Measurements from ENCODE around the gene NEIL1. TPM values are rescaled to one million over a fixed set of nuclear protein-coding genes. Genes with fewer than 3 reads are reported as not detected.
"Not testable (repeated sequence)": the region's sequence is repeated elsewhere in the genome, so short reads cannot be mapped to it uniquely, and the experiment has no call there.

NEIL1 gene
- total RNA-seq, 2 experiments from 2014 or later: 99.5 to 159 TPM

- BruUV-seq (replicated peaks); CTCF ChIA-PET (ENCODE audit: unreplicated experiment); H2AFZ ChIP-seq (ENCODE audit: low read length); DNase-seq (ENCODE audit: low spot score); H3K79me2 ChIP-seq (ENCODE audit: insufficient read depth, low read depth, low read length); H3K4me2 ChIP-seq (ENCODE audit: low read length); H3K4me3 ChIP-seq (ENCODE audit: low read depth, low read length, poor library complexity, severe bottlenecking); H4K20me1 ChIP-seq (ENCODE audit: insufficient read depth, low read length); POLR2A ChIA-PET; H3K9me2 ChIP-seq (ENCODE audit: insufficient read depth, low read length); H3K27ac ChIP-seq (ENCODE audit: low read depth, low read length, poor library complexity, severe bottlenecking); H3K9me3 ChIP-seq (ENCODE audit: low read length); intact Hi-C loops (cut with micrococcal nuclease; ENCODE audit: unreplicated experiment): not testable (repeated sequence)
- Histone ChIP-seq H3K4me1 (ENCODE audit: insufficient read depth, low read length, poor library complexity, severe bottlenecking) (peaks cover 31% of the 10 kb centered on the region), H3K36me3 (ENCODE audit: insufficient read depth, low read length) (peaks cover 28% of the 10 kb centered on the region)
Measured at GRCh38 chr15:75343953-75344352, 2.9 kb upstream of the NEIL1 start.

- H3K9me2 ChIP-seq (ENCODE audit: insufficient read depth, low read length): no peaks in the 10 kb centered on the region
- peak; percentile 96 for DNase-seq (ENCODE audit: low spot score)
- no peaks in the 10 kb centered on the region; the same call in 1 of the 2 replicates for H3K9me3 ChIP-seq (ENCODE audit: low read length)
- peak overlapping the region; percentile 88 for H3K4me3 ChIP-seq (ENCODE audit: low read depth, low read length, poor library complexity, severe bottlenecking)
- peaks cover 50% of the 10 kb centered on the region for H3K4me1 ChIP-seq (ENCODE audit: insufficient read depth, low read length, poor library complexity, severe bottlenecking)
- BruUV-seq (replicated peaks): no TSS peak
- ChIA-PET CTCF (ENCODE audit: unreplicated experiment) (interaction anchor here (0.6 to 1.1 kb wide), 2 partner anchors 12 to 107 kb away, joined by 3 to 4 read pairs; no protein-coding TSS in a partner anchor), POLR2A (interaction anchor here (0.6 to 1.1 kb wide), 3 partner anchors 21 to 333 kb away, joined by 3 read pairs; partner anchors contain the start of gene MAN2C1)
- intact Hi-C loops (cut with micrococcal nuclease; ENCODE audit: unreplicated experiment): loop anchor here (1.0 to 5.0 kb wide), 3 partner anchors 21 to 295 kb away; partner anchors contain the start of genes IMP3 and MAN2C1
- H3K4me2 ChIP-seq (ENCODE audit: low read length): peak overlapping the region; percentile 89
- H4K20me1 ChIP-seq (ENCODE audit: insufficient read depth, low read length): no peaks in the 10 kb centered on the region
- H3K27ac ChIP-seq (ENCODE audit: low read depth, low read length, poor library complexity, severe bottlenecking): peak overlapping the region; percentile 89
- peaks cover 38% of the 10 kb centered on the region for H3K36me3 ChIP-seq (ENCODE audit: insufficient read depth, low read length)
- H2AFZ ChIP-seq (ENCODE audit: low read length): peak overlapping the region; percentile 68; the same call in 1 of the 2 replicates
- TF ChIP-seq EZH2phosphoT487 (IDR thresholded peaks at IDR 0.05; ENCODE audit: borderline replicate concordance, low read depth, low read length) (no peak), CTCF (conservative IDR thresholded peaks at IDR 0.05; ENCODE audit: low read length) (no peak)
- no peaks in the 10 kb centered on the region for H3K79me2 ChIP-seq (ENCODE audit: insufficient read depth, low read depth, low read length)
Measured at GRCh38 chr15:75347222-75348033, 589 bp downstream of the NEIL1 start.

- TF ChIP-seq EZH2phosphoT487 (IDR thresholded peaks at IDR 0.05; ENCODE audit: borderline replicate concordance, low read depth, low read length) (no peak), CTCF (conservative IDR thresholded peaks at IDR 0.05; ENCODE audit: low read length) (no peak)
- no peak for DNase-seq (ENCODE audit: low spot score)
- H3K27ac ChIP-seq (ENCODE audit: low read depth, low read length, poor library complexity, severe bottlenecking): peak overlapping the region; percentile 89
- H3K4me1 ChIP-seq (ENCODE audit: insufficient read depth, low read length, poor library complexity, severe bottlenecking): peaks cover 50% of the 10 kb centered on the region
- no TSS peak for BruUV-seq (replicated peaks)
- H3K9me3 ChIP-seq (ENCODE audit: low read length): no peaks in the 10 kb centered on the region; the same call in 1 of the 2 replicates
- H3K36me3 ChIP-seq (ENCODE audit: insufficient read depth, low read length): peaks cover 44% of the 10 kb centered on the region
- no peaks in the 10 kb centered on the region for H3K79me2 ChIP-seq (ENCODE audit: insufficient read depth, low read depth, low read length)
- H3K4me3 ChIP-seq (ENCODE audit: low read depth, low read length, poor library complexity, severe bottlenecking): peak overlapping the region; percentile 88
- H3K9me2 ChIP-seq (ENCODE audit: insufficient read depth, low read length): no peaks in the 10 kb centered on the region
- peak overlapping the region; percentile 68; the same call in 1 of the 2 replicates for H2AFZ ChIP-seq (ENCODE audit: low read length)
- POLR2A ChIA-PET: interaction anchor here (1.0 to 1.1 kb wide), 2 partner anchors 20 to 22 kb away, joined by 3 read pairs; partner anchors contain the start of gene MAN2C1
- no peaks in the 10 kb centered on the region for H4K20me1 ChIP-seq (ENCODE audit: insufficient read depth, low read length)
- intact Hi-C loops (cut with micrococcal nuclease; ENCODE audit: unreplicated experiment): loop anchor here (5.0 kb wide), 1 partner anchor 294 kb away; the partner anchor contains the start of gene IMP3
- peak overlapping the region; percentile 89 for H3K4me2 ChIP-seq (ENCODE audit: low read length)
- CTCF ChIA-PET (ENCODE audit: unreplicated experiment): interaction anchor here (0.6 to 1.1 kb wide), 2 partner anchors 13 to 106 kb away, joined by 3 to 4 read pairs; no protein-coding TSS in a partner anchor
Measured at GRCh38 chr15:75348034-75348561, 1.3 kb downstream of the NEIL1 start.
